HFF-Myc (cell line): Measurements from ENCODE around the gene CARS1.
A peak's percentile ranks its signal among the peaks of the same experiment; 100 is the strongest.

Experiments
- DNase-seq: peaks from one replicate; pipeline ENCODE4 v3.0.0-alpha.2; 2011; ENCODE audit warnings: low read depth; ENCODE audit errors: extremely low read depth
- H3K4me3 ChIP-seq: replicated peaks from 2 replicates; pipeline ENCODE4 v1.5.1; 2011; ENCODE audit warnings: low read depth, mild to moderate bottlenecking, control low read depth, low read length
- CTCF ChIP-seq: IDR thresholded peaks from 2 replicates; pipeline ENCODE4 v1.5.1; 2012; ENCODE audit warnings: mild to moderate bottlenecking, low read depth, low read length, control low read depth; ENCODE audit errors: missing control alignments

Gene CARS1

GRCh38 chr11:3058753-3059664 lies 1.8 kb upstream of the CARS1 start:
- H3K4me3 ChIP-seq = no peak overlapping the region
- DNase-seq = peak; percentile 63
- TF ChIP-seq CTCF = no peak

DNA sequence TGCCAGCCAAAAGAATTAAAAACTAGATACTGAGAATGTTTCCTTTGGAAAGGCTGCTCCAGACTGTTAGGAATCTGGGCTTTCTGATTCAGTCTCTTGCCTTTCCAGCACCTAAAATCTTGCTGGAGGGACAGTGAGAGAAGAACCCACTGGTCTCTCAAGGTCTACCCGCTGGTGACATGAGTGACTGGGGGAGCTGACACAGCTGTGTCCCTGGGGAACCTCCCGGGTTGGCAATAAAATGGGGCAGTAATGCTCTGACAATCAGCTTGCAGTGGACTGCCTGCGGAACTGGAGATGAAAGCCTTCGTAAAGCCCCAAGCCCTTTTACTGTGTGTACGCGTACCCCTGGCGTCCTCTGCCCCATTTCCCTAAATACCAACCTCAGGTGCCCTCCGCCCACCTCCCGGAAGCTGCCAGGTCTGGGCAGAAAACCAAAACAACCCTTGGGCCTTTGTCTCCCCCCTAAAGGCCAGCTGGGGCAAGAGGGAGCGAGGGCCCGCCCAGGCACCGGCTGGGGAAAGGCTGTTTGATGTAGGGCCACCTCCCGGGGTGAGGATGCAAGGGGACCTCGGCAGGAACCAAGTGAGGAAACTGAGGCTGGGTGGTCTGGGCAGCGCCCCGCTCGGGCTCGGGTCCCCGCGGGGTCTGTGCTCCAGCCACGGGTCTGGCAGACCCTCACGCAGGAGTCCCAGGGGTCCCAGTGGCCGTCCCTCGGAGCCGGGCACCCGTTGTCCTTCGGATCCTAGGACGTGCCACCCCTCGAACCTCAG lies 741 bp downstream of the CARS1 start:
- TF ChIP-seq CTCF = no peak
- DNase-seq = no peak

DNA sequence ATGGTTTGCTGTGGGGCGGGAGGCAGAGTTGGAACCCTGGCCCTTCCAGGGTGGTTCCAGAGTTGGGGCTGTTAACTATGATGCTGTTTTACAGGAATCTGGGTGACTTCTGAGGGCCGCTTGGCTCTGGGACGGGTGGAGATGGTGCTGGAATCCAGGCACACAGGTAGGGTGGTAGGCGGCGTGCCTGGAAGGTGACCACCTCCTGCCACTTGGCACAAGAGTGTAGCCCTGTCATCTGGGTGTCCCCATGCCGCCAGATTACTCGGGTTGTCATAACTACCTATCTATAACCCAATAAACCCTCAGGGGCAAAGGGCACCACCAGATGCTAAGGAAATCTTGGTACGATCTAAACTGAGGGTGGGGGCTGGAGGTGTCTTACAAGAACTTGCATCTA lies 1.3 kb downstream of the CARS1 start:
- peak overlapping the region; percentile 97 for H3K4me3 ChIP-seq
- DNase-seq = no peak
- no peak for TF ChIP-seq CTCF

More for the DNA sequence above, 741 bp downstream of the CARS1 start:
- H3K4me3 ChIP-seq = peak overlapping the region; percentile 97

DNA sequence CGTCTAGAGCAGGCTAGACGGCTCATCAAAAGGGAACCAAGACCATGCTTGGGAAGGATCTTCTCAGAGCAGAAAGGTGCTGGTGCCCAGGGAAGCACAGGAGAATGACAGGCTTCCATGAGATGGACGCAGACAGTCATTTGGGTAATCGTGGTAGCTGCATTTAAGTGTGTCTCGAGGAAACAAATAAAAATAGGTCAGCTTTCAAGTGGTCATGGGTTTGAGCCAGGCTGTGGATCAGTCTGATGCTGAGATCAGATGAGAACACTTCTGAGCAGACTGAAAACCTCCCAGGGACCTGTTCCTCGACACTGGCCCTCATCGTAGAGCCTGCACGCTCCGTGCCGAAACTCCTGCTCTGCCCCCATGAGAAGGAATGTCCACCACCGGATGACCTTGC lies 4.7 kb downstream of the CARS1 start:
- TF ChIP-seq CTCF = no peak
- no peak for DNase-seq
- H3K4me3 ChIP-seq = no peak overlapping the region

- DNase-seq = no peak
- H3K4me3 ChIP-seq = no peak overlapping the region
- no peak for TF ChIP-seq CTCF
Observed at GRCh38 chr11:3052109-3052479, 5.1 kb downstream of the CARS1 start.

- TF ChIP-seq CTCF = peak; percentile 33
- H3K4me3 ChIP-seq = no peak overlapping the region
- DNase-seq = no peak
Observed at GRCh38 chr11:3051196-3052108, 5.8 kb downstream of the CARS1 start.
